CD14-positive monocyte (primary cell): ENCODE measurements around the gene CSGALNACT2. TPM values are rescaled to one million over a fixed set of nuclear protein-coding genes. Genes with fewer than 3 reads are reported as not detected.
A peak's percentile ranks its signal among the peaks of the same experiment; 100 is the strongest.

Source experiments
- DNase-seq, 3 donors: peaks; one replicate each; pipeline ENCODE4 v3.0.0-alpha.2; 2011 to 2022
- H2AFZ ChIP-seq: 2 replicates; pipeline ENCODE4 v1.6.0; 2012; ENCODE audit warnings: mild to moderate bottlenecking, low read depth, low read length, inconsistent platforms; ENCODE audit not compliant: insufficient read depth, poor library complexity, severe bottlenecking
- H3K27ac ChIP-seq, 2 donors: 1 replicate in 1 of 2; 2 replicates in 1 of 2; pipeline ENCODE4 v1.5.1; 2012 to 2013; ENCODE audit warnings: low read length in 2 of 2, control low read depth in 1 of 2, inconsistent platforms in 1 of 2, low read depth in 1 of 2, mild to moderate bottlenecking in 1 of 2
- H3K27me3 ChIP-seq, 2 donors: one replicate each; pipeline versions ENCODE4 v1.6.0 to v1.6.1; 2011 to 2013; ENCODE audit warnings: low read length in 2 of 2; ENCODE audit not compliant: control insufficient read depth in 2 of 2, insufficient read depth in 2 of 2
- H3K36me3 ChIP-seq, 2 donors: replicated peaks in 1 of 2; 1 replicate in 1 of 2; 2 replicates in 1 of 2; pipeline versions ENCODE4 v1.5.1 to v1.6.1; 2012 to 2013; ENCODE audit warnings: low read length in 2 of 2, control low read depth in 1 of 2, inconsistent platforms in 1 of 2, mild to moderate bottlenecking in 1 of 2; ENCODE audit not compliant: insufficient read depth in 2 of 2, control insufficient read depth in 1 of 2
- H3K4me1 ChIP-seq, 2 donors: 1 replicate in 1 of 2; 2 replicates in 1 of 2; pipeline versions ENCODE4 v1.5.1 to v1.6.1; 2012 to 2013; ENCODE audit warnings: low read length in 2 of 2, control low read depth in 1 of 2, inconsistent platforms in 1 of 2, mild to moderate bottlenecking in 1 of 2, moderate library complexity in 1 of 2; ENCODE audit not compliant: insufficient read depth in 2 of 2, control insufficient read depth in 1 of 2
- H3K4me2 ChIP-seq: replicated peaks from 2 replicates; pipeline ENCODE3; 2012; ENCODE audit warnings: low read length, moderate library complexity, mild to moderate bottlenecking; ENCODE audit not compliant: poor library complexity, severe bottlenecking; ENCODE audit errors: extremely low read depth
- H3K4me3 ChIP-seq, 3 experiments: fragments of 200-600 bp in 1 of 3; sonication (generic) in 1 of 3; replicated peaks in 1 of 3; 1 replicate in 2 of 3; 2 replicates in 1 of 3; pipeline ENCODE4 v1.5.1; 2011 to 2013; ENCODE audit warnings: low read length in 3 of 3, mild to moderate bottlenecking in 3 of 3, control low read depth in 2 of 3, low read depth in 2 of 3, inconsistent platforms in 1 of 3, moderate library complexity in 1 of 3
- H3K79me2 ChIP-seq: 2 replicates; pipeline ENCODE4 v1.6.0; 2012; ENCODE audit warnings: mild to moderate bottlenecking, control low read depth, inconsistent platforms, low read length, moderate library complexity; ENCODE audit not compliant: insufficient read depth
- H3K9ac ChIP-seq: 2 replicates; pipeline ENCODE4 v1.6.0; 2017; ENCODE audit warnings: low read length, mild to moderate bottlenecking; ENCODE audit not compliant: insufficient read depth, poor library complexity, severe bottlenecking
- H3K9me3 ChIP-seq, 2 donors: replicated peaks in 1 of 2; 1 replicate in 1 of 2; 2 replicates in 1 of 2; pipeline versions ENCODE4 v1.5.1 to v1.6.1; 2012 to 2013; ENCODE audit warnings: low read length in 2 of 2, control low read depth in 1 of 2; ENCODE audit not compliant: control insufficient read depth in 1 of 2, insufficient read depth in 1 of 2
- H4K20me1 ChIP-seq: 2 replicates; pipeline ENCODE4 v1.6.0; 2012; ENCODE audit warnings: mild to moderate bottlenecking, low read length, control low read depth, moderate library complexity; ENCODE audit not compliant: insufficient read depth
- H3K27ac Mint-ChIP-seq, 7 donors: one replicate each; pipeline ENCODE4 v1.8.0; 2020; ENCODE audit warnings: mild to moderate bottlenecking in 7 of 7, mixed read lengths in 7 of 7, moderate library complexity in 6 of 7, inconsistent platforms in 2 of 7
- H3K27me3 Mint-ChIP-seq, 3 donors: one replicate each; pipeline ENCODE4 v1.8.0; 2021 to 2022; ENCODE audit warnings: low read depth in 3 of 3, mild to moderate bottlenecking in 3 of 3, mixed read lengths in 3 of 3, moderate library complexity in 3 of 3, inconsistent platforms in 1 of 3
- H3K36me3 Mint-ChIP-seq, 2 donors: one replicate each; pipeline ENCODE4 v1.8.0; 2020; ENCODE audit warnings: mixed read lengths in 2 of 2, inconsistent platforms in 1 of 2, mild to moderate bottlenecking in 1 of 2
- H3K4me1 Mint-ChIP-seq: one replicate; pipeline ENCODE4 v1.8.0; 2020; ENCODE audit warnings: mild to moderate bottlenecking, mixed read lengths
- H3K4me3 Mint-ChIP-seq, 2 donors: one replicate each; pipeline ENCODE4 v1.8.0; 2020; ENCODE audit warnings: mild to moderate bottlenecking in 2 of 2, mixed read lengths in 2 of 2, moderate library complexity in 1 of 2
- H3K9me3 Mint-ChIP-seq, 7 donors: one replicate each; pipeline ENCODE4 v1.8.0; 2020 to 2022; ENCODE audit warnings: mixed read lengths in 7 of 7, mild to moderate bottlenecking in 6 of 7, moderate library complexity in 6 of 7, inconsistent platforms in 2 of 7
- WGBS: methylation state at CpG from one replicate; pipeline ENCODE4 v1.1.5; 2013; ENCODE audit warnings: missing lambda C conversion rate; ENCODE audit not compliant: insufficient coverage; 5-methylcytosine and 5-hydroxymethylcytosine counted together
- intact Hi-C, 2 donors: fragments of 100-400 bp; cut with micrococcal nuclease; formaldehyde crosslinking; loops; one replicate each; pipeline versions ENCODE4 v1.15.0 to v1.15.1; 2023
- polyA plus RNA-seq, 3 donors: library from polyadenylated mRNA; depleted of rRNA in 1 of 3; unstranded in 2 of 3; stranded (reverse) in 1 of 3; fragments of 300-500 nt in 2 of 3; fragments of >200 nt in 1 of 3; fragmentation: Illumina TruSeq in 2 of 3; gene quantifications; 1 replicate in 2 of 3; 2 replicates in 1 of 3; pipeline ENCODE4 v1.2.3, GENCODE V29; 2012 to 2021
- TF ChIP-seq, protein P1 (sequence below): fragments of 200-600 bp; IDR thresholded peaks from one replicate; pipeline ENCODE4 v1.8.0; 2022; ENCODE audit warnings: antibody characterized with exemption, mild to moderate bottlenecking

The CSGALNACT2 gene
- polyA plus RNA-seq, 3 donors, result 43.7 to 80.1 (median 48.2) TPM

DNA sequence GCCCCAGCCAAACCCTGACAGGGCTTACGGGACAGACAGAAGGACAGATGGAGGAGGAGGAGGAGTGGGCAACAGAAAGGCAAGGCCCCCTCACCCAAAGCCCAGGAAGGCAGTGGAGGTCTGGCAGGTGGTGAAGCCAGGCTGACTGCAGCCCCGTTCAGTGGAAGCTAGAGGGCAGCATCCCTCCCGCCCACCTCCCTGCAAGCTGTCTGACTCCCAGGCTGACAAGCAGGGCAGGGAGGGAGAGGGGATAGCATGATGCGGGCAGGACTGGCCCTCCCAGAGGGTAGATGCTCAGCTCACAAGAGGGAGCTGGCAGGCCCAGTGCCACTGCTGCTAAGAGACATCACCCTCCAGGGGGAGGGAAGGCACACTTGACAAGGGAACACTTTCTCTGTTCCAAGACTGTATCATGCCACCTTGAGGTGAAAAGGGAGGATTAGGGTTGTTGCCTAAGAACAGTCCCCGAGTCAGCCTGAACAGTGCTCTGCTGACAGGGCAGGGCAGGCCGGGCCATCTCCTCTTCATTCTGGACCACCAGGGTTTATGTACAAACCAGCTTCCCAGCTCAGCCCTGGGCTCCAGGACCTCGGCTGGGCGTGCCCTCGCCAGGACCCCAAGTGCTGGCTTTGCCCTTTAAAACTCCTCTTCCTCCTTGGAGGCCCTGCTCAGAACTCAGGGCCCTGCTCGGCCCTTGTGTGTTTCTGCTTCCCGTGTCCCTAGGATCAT, 66.9 kb downstream of the CSGALNACT2 start:
- Histone ChIP-seq H2AFZ (peak overlapping the region; percentile 59), H4K20me1 (no peaks in the 10 kb centered on the region), H3K27me3 (no peaks in the 10 kb centered on the region), H3K27ac (no peak overlapping the region), H3K79me2 (no peaks in the 10 kb centered on the region), H3K36me3 (no peaks in the 10 kb centered on the region), H3K9me3 (no peaks in the 10 kb centered on the region), H3K9ac (no peak overlapping the region), H3K4me2 (no peak overlapping the region), H3K4me3 (no peak overlapping the region), H3K4me1 (peaks cover 19 to 28% of the 10 kb centered on the region in 2 donors)
- Mint-ChIP-seq H3K27me3 (peaks cover 0 to 4% (median 0%) of the 10 kb centered on the region in 3 donors), H3K27ac (peak overlapping the region in 1 of 7 donors; percentile 76), H3K9me3 (peaks cover 0 to 3% (median 0%) of the 10 kb centered on the region in 7 donors), H3K36me3 (peaks cover 0 to under 1% of the 10 kb centered on the region in 2 donors), H3K4me1 (peaks cover 16% of the 10 kb centered on the region), H3K4me3 (no peak overlapping the region)
- intact Hi-C loops, result loop anchor here (5.0 to 10.0 kb wide), 3 partner anchors 260 to 340 kb away; no protein-coding TSS in a partner anchor
- peak; percentile 38 to 57 (median 44) for DNase-seq
- 31% methylated on average over 2 of the region's 11 CpGs for WGBS
- TF ChIP-seq, protein P1, sequence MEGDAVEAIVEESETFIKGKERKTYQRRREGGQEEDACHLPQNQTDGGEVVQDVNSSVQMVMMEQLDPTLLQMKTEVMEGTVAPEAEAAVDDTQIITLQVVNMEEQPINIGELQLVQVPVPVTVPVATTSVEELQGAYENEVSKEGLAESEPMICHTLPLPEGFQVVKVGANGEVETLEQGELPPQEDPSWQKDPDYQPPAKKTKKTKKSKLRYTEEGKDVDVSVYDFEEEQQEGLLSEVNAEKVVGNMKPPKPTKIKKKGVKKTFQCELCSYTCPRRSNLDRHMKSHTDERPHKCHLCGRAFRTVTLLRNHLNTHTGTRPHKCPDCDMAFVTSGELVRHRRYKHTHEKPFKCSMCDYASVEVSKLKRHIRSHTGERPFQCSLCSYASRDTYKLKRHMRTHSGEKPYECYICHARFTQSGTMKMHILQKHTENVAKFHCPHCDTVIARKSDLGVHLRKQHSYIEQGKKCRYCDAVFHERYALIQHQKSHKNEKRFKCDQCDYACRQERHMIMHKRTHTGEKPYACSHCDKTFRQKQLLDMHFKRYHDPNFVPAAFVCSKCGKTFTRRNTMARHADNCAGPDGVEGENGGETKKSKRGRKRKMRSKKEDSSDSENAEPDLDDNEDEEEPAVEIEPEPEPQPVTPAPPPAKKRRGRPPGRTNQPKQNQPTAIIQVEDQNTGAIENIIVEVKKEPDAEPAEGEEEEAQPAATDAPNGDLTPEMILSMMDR, result peak; percentile 85

DNA sequence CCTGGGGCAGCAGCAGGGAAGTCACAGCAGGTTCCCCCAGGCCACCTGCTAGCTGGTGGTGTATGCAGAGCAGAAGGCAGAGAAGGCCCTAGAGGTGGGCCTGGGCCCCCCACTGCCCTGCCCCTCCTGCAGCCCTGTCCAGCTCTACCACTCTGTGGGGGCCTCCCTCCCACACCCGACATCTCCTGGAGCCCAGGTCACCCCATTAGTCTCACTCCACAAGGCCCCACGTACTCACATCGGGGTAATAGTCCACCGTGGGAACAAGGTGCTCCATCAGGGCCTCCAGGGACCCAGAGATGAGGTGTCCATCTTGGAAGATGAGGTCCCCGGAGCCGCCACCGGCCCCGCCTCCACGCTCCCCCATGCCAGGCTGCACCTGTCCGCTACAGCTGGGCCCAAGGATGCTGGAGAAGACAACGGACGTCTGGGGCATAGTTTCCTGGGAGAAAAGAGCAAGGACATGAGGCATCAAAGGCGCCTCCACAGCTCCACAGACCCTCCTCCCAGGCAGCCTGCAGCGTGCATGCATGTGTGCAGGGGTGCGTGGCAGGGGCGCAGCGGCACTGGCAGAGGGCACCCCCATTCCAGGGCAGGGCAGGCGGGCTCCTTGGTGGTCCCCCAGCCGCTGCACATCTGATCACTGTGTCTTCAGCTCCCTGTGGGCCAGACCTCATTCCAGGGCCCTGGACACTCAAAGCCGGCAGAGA, 67.6 kb downstream of the CSGALNACT2 start:
- peaks cover 0 to 4% (median 0%) of the 10 kb centered on the region in 3 donors for H3K27me3 Mint-ChIP-seq
- no peaks in the 10 kb centered on the region for H3K27me3 ChIP-seq

More for the DNA sequence above, 67.6 kb downstream of the CSGALNACT2 start:
- WGBS, result 97% methylated on average over 20 of the region's 20 CpGs
- no peaks in the 10 kb centered on the region for H3K36me3 Mint-ChIP-seq
- intact Hi-C loops, result loop anchor here (10.0 kb wide), 2 partner anchors 259 to 341 kb away; no protein-coding TSS in a partner anchor
- Histone ChIP-seq H3K9ac (no peak overlapping the region), H3K36me3 (no peaks in the 10 kb centered on the region), H3K4me1 (peaks cover 19 to 28% of the 10 kb centered on the region in 2 donors), H3K4me2 (no peak overlapping the region), H3K79me2 (no peaks in the 10 kb centered on the region), H2AFZ (no peak overlapping the region), H3K9me3 (no peaks in the 10 kb centered on the region), H3K27ac (no peak overlapping the region), H4K20me1 (no peaks in the 10 kb centered on the region), H3K4me3 (no peak overlapping the region)
- TF ChIP-seq, protein P1, result no peak
- H3K4me1 Mint-ChIP-seq, result peaks cover 16% of the 10 kb centered on the region
- H3K4me3 Mint-ChIP-seq, result no peak overlapping the region
- peaks cover 0 to 3% (median 0%) of the 10 kb centered on the region in 7 donors for H3K9me3 Mint-ChIP-seq
- DNase-seq, result no peak
- H3K27ac Mint-ChIP-seq, result no peak overlapping the region
